ENCODE measurements around the gene MRPS18B. TPM values are rescaled to one million over a fixed set of nuclear protein-coding genes. Genes with fewer than 3 reads are reported as not detected.
A peak's percentile ranks its signal among the peaks of the same experiment; 100 is the strongest.

The MRPS18B gene
- total and polyA plus RNA-seq, 3 donors from 2014 or later = 36.1 to 54.5 (median 49.5) TPM

DNA sequence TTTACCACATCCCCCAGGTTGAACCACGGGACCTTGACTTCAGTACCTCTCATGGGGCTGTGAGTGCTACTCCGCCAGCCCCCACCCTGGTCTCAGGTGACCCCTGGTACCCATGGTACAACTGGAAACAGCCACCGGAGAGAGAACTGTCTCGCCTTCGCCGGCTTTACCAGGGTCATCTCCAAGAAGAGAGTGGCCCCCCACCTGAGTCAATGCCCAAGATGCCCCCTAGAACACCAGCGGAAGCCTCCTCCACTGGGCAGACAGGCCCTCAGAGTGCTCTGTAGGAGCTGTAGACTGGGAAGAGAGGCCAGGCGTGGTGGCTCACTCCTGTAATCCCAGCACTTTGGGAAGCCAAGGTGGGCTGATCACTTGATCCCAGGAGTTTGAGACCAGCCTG, 7.9 kb downstream of the MRPS18B start:
- no peak for TF ChIP-seq POLR2A (IDR thresholded peaks at IDR 0.05)
- TF ChIP-seq, protein P1, sequence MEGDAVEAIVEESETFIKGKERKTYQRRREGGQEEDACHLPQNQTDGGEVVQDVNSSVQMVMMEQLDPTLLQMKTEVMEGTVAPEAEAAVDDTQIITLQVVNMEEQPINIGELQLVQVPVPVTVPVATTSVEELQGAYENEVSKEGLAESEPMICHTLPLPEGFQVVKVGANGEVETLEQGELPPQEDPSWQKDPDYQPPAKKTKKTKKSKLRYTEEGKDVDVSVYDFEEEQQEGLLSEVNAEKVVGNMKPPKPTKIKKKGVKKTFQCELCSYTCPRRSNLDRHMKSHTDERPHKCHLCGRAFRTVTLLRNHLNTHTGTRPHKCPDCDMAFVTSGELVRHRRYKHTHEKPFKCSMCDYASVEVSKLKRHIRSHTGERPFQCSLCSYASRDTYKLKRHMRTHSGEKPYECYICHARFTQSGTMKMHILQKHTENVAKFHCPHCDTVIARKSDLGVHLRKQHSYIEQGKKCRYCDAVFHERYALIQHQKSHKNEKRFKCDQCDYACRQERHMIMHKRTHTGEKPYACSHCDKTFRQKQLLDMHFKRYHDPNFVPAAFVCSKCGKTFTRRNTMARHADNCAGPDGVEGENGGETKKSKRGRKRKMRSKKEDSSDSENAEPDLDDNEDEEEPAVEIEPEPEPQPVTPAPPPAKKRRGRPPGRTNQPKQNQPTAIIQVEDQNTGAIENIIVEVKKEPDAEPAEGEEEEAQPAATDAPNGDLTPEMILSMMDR (IDR thresholded peaks at IDR 0.05) = no peak
- Histone ChIP-seq H3K36me3 (ENCODE audit: low read depth, missing control alignments) (no peaks in the 10 kb centered on the region), H3K4me1 (peaks cover 6% of the 10 kb centered on the region), H3K27ac (peak overlapping the region in 1 of 2 donors; percentile 85), H3K9me3 (no peaks in the 10 kb centered on the region), H3K4me3 (no peak overlapping the region), H3K27me3 (no peaks in the 10 kb centered on the region)
- intact Hi-C loops (cut with DNase I; ENCODE audit: low total_unique reads) = no loop called here
- DNase-seq = no peak
- 92 to 95% methylated on average over 8 of the region's 8 CpGs for WGBS, 2 donors

DNA sequence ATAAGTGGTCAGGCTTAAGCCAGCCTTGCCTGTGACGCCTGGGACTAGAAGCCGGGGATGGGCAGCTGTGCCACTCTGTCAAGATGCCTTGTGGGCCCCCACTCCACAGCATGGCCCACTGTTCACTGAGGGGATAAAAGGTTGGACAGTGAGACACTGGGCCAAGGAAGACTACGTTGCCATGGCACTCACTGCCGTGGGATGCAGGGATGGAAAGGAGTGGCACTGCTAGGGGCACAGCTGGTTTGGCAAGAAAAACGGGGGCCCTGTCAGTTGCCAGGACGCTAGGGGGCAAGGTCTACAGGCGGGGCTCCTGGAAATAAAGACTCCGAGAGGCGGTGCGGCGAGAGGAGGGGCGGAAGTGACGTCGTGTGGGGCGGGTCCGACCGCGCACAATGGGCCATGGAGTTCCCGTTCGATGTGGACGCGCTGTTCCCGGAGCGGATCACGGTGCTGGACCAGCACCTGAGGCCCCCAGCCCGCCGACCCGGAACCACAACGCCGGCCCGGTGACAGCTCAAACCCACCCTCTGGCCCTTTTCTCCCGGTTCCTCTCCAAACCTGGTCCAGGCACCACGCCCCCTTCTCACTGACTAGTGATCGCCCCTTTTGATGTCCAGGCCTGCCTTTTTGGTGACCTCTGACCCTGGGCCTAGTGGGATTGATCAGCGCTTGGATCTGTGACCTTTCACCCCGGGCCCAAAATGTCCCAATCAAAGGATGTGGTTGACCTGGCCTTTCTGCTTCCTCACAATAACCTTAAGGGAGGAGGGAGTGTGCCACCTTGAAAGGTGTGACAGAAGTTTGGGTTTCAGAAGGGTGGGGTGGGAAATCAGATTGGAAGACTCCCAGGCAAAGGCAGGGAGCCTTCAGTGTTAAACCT, 9.1 kb downstream of the MRPS18B start, which contains the start of gene ATAT1:
TSS of gene ATAT1 (plus strand) at position 391 of the 883 bp plus-strand sequence.
- Histone ChIP-seq H3K27me3 (no peaks in the 10 kb centered on the region), H3K27ac (peak within 1 kb of the TSS; percentile 83 to 85), H3K9me3 (no peaks in the 10 kb centered on the region), H3K36me3 (ENCODE audit: low read depth, missing control alignments) (no peaks in the 10 kb centered on the region), H3K4me3 (peak within 1 kb of the TSS; percentile 42 to 75), H3K4me1 (peaks cover 6% of the 10 kb centered on the region)
- TF ChIP-seq, protein P1 (IDR thresholded peaks at IDR 0.05) = peak in 2 of 3 experiments; percentile 10 to 41
- TF ChIP-seq POLR2A (IDR thresholded peaks at IDR 0.05) = no peak
- peak; percentile 92 for DNase-seq
- intact Hi-C loops (cut with DNase I; ENCODE audit: low total_unique reads) = no loop called here
- WGBS, 2 donors = 2 to 3% methylated on average over 34 to 36 of the region's 36 CpGs

DNA sequence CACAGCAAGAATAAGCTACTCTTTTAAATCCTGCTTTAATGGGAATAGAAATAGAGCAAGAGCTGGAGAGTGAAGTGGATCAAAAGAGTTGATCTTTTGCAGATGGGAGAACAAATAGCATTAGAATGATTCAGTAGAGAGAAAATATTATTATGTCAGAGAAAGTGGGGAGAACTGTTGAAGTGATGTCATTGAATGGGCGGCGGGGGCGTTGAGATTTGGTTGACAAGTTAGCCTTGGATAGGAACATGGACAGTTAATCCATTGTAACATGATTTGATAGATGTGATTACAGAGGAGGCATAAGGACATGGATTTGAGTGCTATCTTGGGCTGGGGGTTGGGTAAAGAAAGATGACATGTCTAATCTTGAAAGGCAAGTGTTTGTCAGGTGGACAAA, 18.2 kb downstream of the MRPS18B start:
- no peak for DNase-seq
- TF ChIP-seq POLR2A (IDR thresholded peaks at IDR 0.05) = no peak
- TF ChIP-seq, protein P1 (IDR thresholded peaks at IDR 0.05) = no peak
- no peaks in the 10 kb centered on the region for H3K9me3 ChIP-seq
- H3K27ac ChIP-seq = no peak overlapping the region
- 92 to 95% methylated on average over 3 of the region's 3 CpGs for WGBS, 2 donors
- no peaks in the 10 kb centered on the region for H3K4me1 ChIP-seq
- intact Hi-C loops (cut with DNase I; ENCODE audit: low total_unique reads) = no loop called here
- no peaks in the 10 kb centered on the region for H3K27me3 ChIP-seq
- H3K36me3 ChIP-seq (ENCODE audit: low read depth, missing control alignments) = no peaks in the 10 kb centered on the region
- no peak overlapping the region for H3K4me3 ChIP-seq

DNA sequence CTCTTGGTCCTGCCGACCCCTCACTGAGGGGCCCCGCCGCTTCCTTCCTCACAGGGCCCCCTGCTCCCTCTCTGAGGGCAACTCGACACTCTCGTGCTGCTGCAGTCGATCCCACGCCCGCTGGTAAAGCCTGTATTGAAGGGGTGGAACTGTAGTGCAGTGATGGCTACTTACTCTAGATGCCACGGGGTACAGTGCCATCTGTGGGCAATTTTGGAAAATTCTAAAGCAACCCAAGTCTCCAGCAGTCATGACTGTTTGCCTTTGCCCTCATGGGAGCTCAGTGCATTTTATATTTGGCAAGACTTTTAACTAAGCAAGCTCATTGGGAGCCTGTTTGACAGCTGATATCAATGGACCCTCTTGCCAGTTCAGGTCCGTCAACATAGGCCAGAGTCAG, 22.8 kb downstream of the MRPS18B start:
- intact Hi-C loops (cut with DNase I; ENCODE audit: low total_unique reads) = no loop called here
- no peaks in the 10 kb centered on the region for H3K36me3 ChIP-seq (ENCODE audit: low read depth, missing control alignments)
- no peaks in the 10 kb centered on the region for H3K9me3 ChIP-seq
- H3K27ac ChIP-seq = no peak overlapping the region
- no peaks in the 10 kb centered on the region for H3K4me1 ChIP-seq
- TF ChIP-seq POLR2A (IDR thresholded peaks at IDR 0.05) = no peak
- TF ChIP-seq, protein P1 (IDR thresholded peaks at IDR 0.05) = no peak
- WGBS, 2 donors = 84 to 86% methylated on average over 10 of the region's 10 CpGs
- H3K27me3 ChIP-seq = no peaks in the 10 kb centered on the region
- no peak overlapping the region for H3K4me3 ChIP-seq
- DNase-seq = no peak
